Trophoblast cell (in vitro differentiated cells and primary cell): ENCODE results near the gene IQGAP1. TPM values are rescaled to one million over a fixed set of nuclear protein-coding genes. Genes with fewer than 3 reads are reported as not detected.
A peak's percentile ranks its signal among the peaks of the same experiment; 100 is the strongest.

ENCODE experiments used
- DNase-seq, 2 donors: peaks; one replicate each; pipeline ENCODE4 v3.0.0-alpha.2; 2016
- H2AFZ ChIP-seq: 2 replicates; pipeline ENCODE4 v1.6.1; 2013; ENCODE audit warnings: low read length, moderate library complexity, mild to moderate bottlenecking; ENCODE audit not compliant: insufficient read depth, poor library complexity
- H2AK5ac ChIP-seq: 2 replicates; pipeline ENCODE4 v1.6.1; 2013; ENCODE audit warnings: mild to moderate bottlenecking, low read length
- H2BK120ac ChIP-seq: 2 replicates; pipeline ENCODE4 v1.6.1; 2013; ENCODE audit warnings: low read length, mild to moderate bottlenecking, moderate library complexity; ENCODE audit not compliant: insufficient read depth, poor library complexity
- H2BK12ac ChIP-seq: 2 replicates; pipeline ENCODE4 v1.6.1; 2013; ENCODE audit warnings: mild to moderate bottlenecking, low read length, moderate library complexity
- H2BK5ac ChIP-seq: 2 replicates; pipeline ENCODE4 v1.6.1; 2013; ENCODE audit warnings: low read length, low read depth, moderate library complexity, mild to moderate bottlenecking; ENCODE audit not compliant: poor library complexity
- H3K14ac ChIP-seq: 2 replicates; pipeline ENCODE4 v1.6.1; 2013; ENCODE audit warnings: mild to moderate bottlenecking, low read length
- H3K18ac ChIP-seq: 2 replicates; pipeline ENCODE4 v1.6.1; 2013; ENCODE audit warnings: mild to moderate bottlenecking, low read length
- H3K23ac ChIP-seq: 2 replicates; pipeline ENCODE4 v1.6.1; 2013; ENCODE audit warnings: low read length
- H3K27ac ChIP-seq: 2 replicates; pipeline ENCODE4 v1.5.1; 2013; ENCODE audit warnings: low read depth, mild to moderate bottlenecking, inconsistent platforms, low read length, moderate library complexity
- H3K27me3 ChIP-seq: 2 replicates; pipeline ENCODE4 v1.6.1; 2013; ENCODE audit warnings: inconsistent platforms, mild to moderate bottlenecking, low read length, moderate library complexity; ENCODE audit not compliant: insufficient read depth
- H3K36me3 ChIP-seq, 2 experiments: 1 replicate in 1 of 2; 2 replicates in 1 of 2; pipeline ENCODE4 v1.6.1; 2013; ENCODE audit warnings: low read length in 2 of 2, mild to moderate bottlenecking in 2 of 2, moderate library complexity in 1 of 2; ENCODE audit not compliant: insufficient read depth in 2 of 2, control insufficient read depth in 1 of 2
- H3K4ac ChIP-seq: 2 replicates; pipeline ENCODE4 v1.6.1; 2013; ENCODE audit warnings: low read depth, mild to moderate bottlenecking, low read length, moderate library complexity
- H3K4me1 ChIP-seq, 2 experiments: 1 replicate in 1 of 2; 2 replicates in 1 of 2; pipeline ENCODE4 v1.6.1; 2013; ENCODE audit warnings: low read length in 2 of 2, mild to moderate bottlenecking in 2 of 2, moderate library complexity in 1 of 2; ENCODE audit not compliant: insufficient read depth in 2 of 2, control insufficient read depth in 1 of 2
- H3K4me2 ChIP-seq: 2 replicates; pipeline ENCODE4 v1.6.1; 2013; ENCODE audit warnings: inconsistent platforms, mild to moderate bottlenecking, low read length, moderate library complexity
- H3K4me3 ChIP-seq: 2 replicates; pipeline ENCODE4 v1.5.1; 2013; ENCODE audit warnings: mild to moderate bottlenecking, low read depth, low read length, inconsistent platforms
- H3K79me1 ChIP-seq: one replicate; pipeline ENCODE4 v1.6.1; 2013; ENCODE audit warnings: low read length
- H3K79me2 ChIP-seq: 2 replicates; pipeline ENCODE4 v1.6.1; 2013; ENCODE audit warnings: low read length, mild to moderate bottlenecking; ENCODE audit not compliant: control insufficient read depth, insufficient read depth, poor library complexity
- H3K9ac ChIP-seq: 2 replicates; pipeline ENCODE4 v1.6.1; 2013; ENCODE audit warnings: mild to moderate bottlenecking, low read length
- H3K9me3 ChIP-seq: 2 replicates; pipeline ENCODE4 v1.6.1; 2013; ENCODE audit warnings: low read depth, mild to moderate bottlenecking, control low read depth, inconsistent platforms, low read length; ENCODE audit not compliant: insufficient read depth
- H4K12ac ChIP-seq: 2 replicates; pipeline ENCODE4 v1.6.1; 2013; ENCODE audit warnings: low read depth, mild to moderate bottlenecking, low read length, moderate library complexity
- H4K8ac ChIP-seq: 2 replicates; pipeline ENCODE4 v1.6.1; 2013; ENCODE audit warnings: low read depth, mild to moderate bottlenecking, low read length, moderate library complexity
- H4K91ac ChIP-seq: one replicate; pipeline ENCODE4 v1.6.1; 2013; ENCODE audit warnings: low read depth, mild to moderate bottlenecking, low read length, moderate library complexity
- WGBS: extraction: QIAGEN DNeasy Blood & Tissue Kit; methylation state at CpG from one replicate; pipeline ENCODE4 v1.1.7; 2013; ENCODE audit warnings: missing lambda C conversion rate; ENCODE audit not compliant: insufficient read length, insufficient coverage; ENCODE audit errors: extremely low coverage; 5-methylcytosine and 5-hydroxymethylcytosine counted together
- polyA plus RNA-seq: library from polyadenylated mRNA; stranded (reverse); fragments of 200-250 nt; gene quantifications from 2 replicates; pipeline ENCODE4 v1.2.3, GENCODE V29; 2013

The IQGAP1 gene
- polyA plus RNA-seq: 301 and 302 TPM in 2 replicates

- Histone ChIP-seq H3K4me2 (peak within 1 kb of the TSS; percentile 71), H3K14ac (peak within 1 kb of the TSS; percentile 100), H2AFZ (peak within 1 kb of the TSS; percentile 79), H3K4me3 (peak within 1 kb of the TSS; percentile 95), H3K4me1 (peaks cover 0 to 8% of the 10 kb centered on the region in 2 experiments), H3K23ac (no peak within 1 kb of the TSS), H3K79me2 (peaks cover 18% of the 10 kb centered on the region), H4K91ac (peak within 1 kb of the TSS; percentile 85), H3K36me3 (peaks cover 5 to 9% of the 10 kb centered on the region in 2 experiments), H4K12ac (peak within 1 kb of the TSS; percentile 91), H2BK120ac (peak within 1 kb of the TSS; percentile 100), H3K79me1 (peaks cover 11% of the 10 kb centered on the region), H2AK5ac (peak within 1 kb of the TSS; percentile 99), H3K27ac (peak within 1 kb of the TSS; percentile 94), H2BK12ac (peak within 1 kb of the TSS; percentile 95), H3K9me3 (no peaks in the 10 kb centered on the region), H3K4ac (peak within 1 kb of the TSS; percentile 100), H4K8ac (peak within 1 kb of the TSS; percentile 98), H3K18ac (peak within 1 kb of the TSS; percentile 100), H2BK5ac (peak within 1 kb of the TSS; percentile 98), H3K27me3 (no peaks in the 10 kb centered on the region), H3K9ac (peak within 1 kb of the TSS; percentile 90)
- no CpG with 5 or more reads among the region's 62 CpGs for WGBS
- peak; percentile 98 for DNase-seq
Measured at GRCh38 chr15:90387534-90388461, at the start of gene IQGAP1. TSS of gene IQGAP1 (plus strand) at chr15:90388242. CDS start at chr15:90388342, 100 bp downstream.

- no peak overlapping the region for H2AK5ac ChIP-seq
- no peaks in the 10 kb centered on the region for H3K79me2 ChIP-seq
- no peak overlapping the region for H3K27ac ChIP-seq
- no peak overlapping the region for H3K14ac ChIP-seq
- H3K36me3 ChIP-seq: no peaks in the 10 kb centered on the region
- H3K18ac ChIP-seq: no peak overlapping the region
- H4K91ac ChIP-seq: no peak overlapping the region
- no peak overlapping the region for H2BK12ac ChIP-seq
- H2BK120ac ChIP-seq: no peak overlapping the region
- H4K12ac ChIP-seq: no peak overlapping the region
- H3K4me2 ChIP-seq: no peak overlapping the region
- no peak overlapping the region for H3K9ac ChIP-seq
- no peaks in the 10 kb centered on the region for H3K9me3 ChIP-seq
- no peaks in the 10 kb centered on the region for H3K79me1 ChIP-seq
- peaks cover 2 to 6% of the 10 kb centered on the region in 2 experiments for H3K4me1 ChIP-seq
- H3K4me3 ChIP-seq: no peak overlapping the region
- no peak overlapping the region for H4K8ac ChIP-seq
- H2BK5ac ChIP-seq: no peak overlapping the region
- no peaks in the 10 kb centered on the region for H3K27me3 ChIP-seq
- DNase-seq: no peak
- no peak overlapping the region for H2AFZ ChIP-seq
- no CpG with 5 or more reads among the region's 1 CpG for WGBS
- H3K4ac ChIP-seq: no peak overlapping the region
- H3K23ac ChIP-seq: no peak overlapping the region
Measured at GRCh38 chr15:90338532-90338931, 49.5 kb upstream of the IQGAP1 start.

GRCh38 chr15:90340345-90340744 is 47.7 kb upstream of the IQGAP1 start:
- H3K79me2 ChIP-seq: no peaks in the 10 kb centered on the region
- no peaks in the 10 kb centered on the region for H3K9me3 ChIP-seq
- H3K4ac ChIP-seq: no peak overlapping the region
- H3K14ac ChIP-seq: no peak overlapping the region
- H2BK120ac ChIP-seq: no peak overlapping the region
- WGBS: no CpG with 5 or more reads among the region's 6 CpGs
- no peaks in the 10 kb centered on the region for H3K79me1 ChIP-seq
- H4K91ac ChIP-seq: no peak overlapping the region
- H3K4me2 ChIP-seq: no peak overlapping the region
- H3K4me3 ChIP-seq: no peak overlapping the region
- H3K4me1 ChIP-seq: peaks cover 2 to 6% of the 10 kb centered on the region in 2 experiments
- H2BK5ac ChIP-seq: no peak overlapping the region
- no peak overlapping the region for H4K8ac ChIP-seq
- H2AFZ ChIP-seq: no peak overlapping the region
- no peak overlapping the region for H2BK12ac ChIP-seq
- no peak overlapping the region for H3K27ac ChIP-seq
- DNase-seq: peak; percentile 57 to 58
- no peak overlapping the region for H3K23ac ChIP-seq
- no peak overlapping the region for H3K9ac ChIP-seq
- H3K36me3 ChIP-seq: no peaks in the 10 kb centered on the region
- H4K12ac ChIP-seq: no peak overlapping the region
- H3K27me3 ChIP-seq: no peaks in the 10 kb centered on the region
- H3K18ac ChIP-seq: no peak overlapping the region
- H2AK5ac ChIP-seq: no peak overlapping the region

- Histone ChIP-seq H2AK5ac (no peak overlapping the region), H4K8ac (no peak overlapping the region), H3K27me3 (no peaks in the 10 kb centered on the region), H3K79me1 (no peaks in the 10 kb centered on the region), H4K12ac (no peak overlapping the region), H3K36me3 (no peaks in the 10 kb centered on the region), H2AFZ (no peak overlapping the region), H3K14ac (no peak overlapping the region), H3K4ac (no peak overlapping the region), H4K91ac (no peak overlapping the region), H3K79me2 (no peaks in the 10 kb centered on the region), H3K9me3 (no peaks in the 10 kb centered on the region), H3K23ac (no peak overlapping the region), H2BK5ac (no peak overlapping the region), H3K27ac (no peak overlapping the region), H3K4me3 (no peak overlapping the region), H2BK120ac (no peak overlapping the region), H3K4me2 (no peak overlapping the region), H3K18ac (no peak overlapping the region), H3K4me1 (no peaks in the 10 kb centered on the region), H2BK12ac (no peak overlapping the region), H3K9ac (no peak overlapping the region)
- DNase-seq: peak; percentile 66 to 74
- no CpG with 5 or more reads among the region's 5 CpGs for WGBS
Measured at GRCh38 chr15:90343302-90343790, 44.7 kb upstream of the IQGAP1 start.
